GM12873 (cell line): ENCODE data around the gene WAC.

Experiments
- CTCF ChIP-seq: IDR thresholded peaks from 2 replicates; pipeline ENCODE4 v1.5.1; 2012; ENCODE audit warnings: low read depth, mild to moderate bottlenecking, moderate library complexity, low read length, control low read depth; ENCODE audit not compliant: insufficient read depth; ENCODE audit errors: missing control alignments

The WAC gene

GRCh38 chr10:28541717-28542365 is 8.9 kb downstream of the WAC start:
- TF ChIP-seq CTCF = no peak

- TF ChIP-seq CTCF = no peak
Observed at GRCh38 chr10:28542728-28543127, 9.8 kb downstream of the WAC start.

GRCh38 chr10:28544058-28544457 is 11.1 kb downstream of the WAC start:
- TF ChIP-seq CTCF = no peak

- TF ChIP-seq CTCF = no peak
Observed at GRCh38 chr10:28545967-28546644, 13.2 kb downstream of the WAC start.

GRCh38 chr10:28548781-28549498 is 16.0 kb downstream of the WAC start:
- no peak for TF ChIP-seq CTCF

GRCh38 chr10:28551086-28551485 is 18.2 kb downstream of the WAC start:
- no peak for TF ChIP-seq CTCF

GRCh38 chr10:28552775-28553174 is 19.9 kb downstream of the WAC start:
- TF ChIP-seq CTCF = no peak
